RWPE2 (cell line): ENCODE measurements around the gene SPINT2.

Experiments
- ATAC-seq: fragments of 200-7000 bp; cut with Tn5 transposase; 3 replicates; pipeline ENCODE4 v1.9.1; 2021; ENCODE audit warnings: low read depth
- DNase-seq: peaks from one replicate; pipeline ENCODE4 v3.0.0-alpha.2; 2020; ENCODE audit warnings: low spot score
- H3K27ac ChIP-seq: fragments of 450-650 bp; 2 replicates; pipeline ENCODE4 v1.5.1; 2017; ENCODE audit warnings: mild to moderate bottlenecking; ENCODE audit not compliant: poor library complexity, severe bottlenecking
- H3K27me3 ChIP-seq: fragments of 250-450 bp; sonication (Bioruptor Pico); 2 replicates; pipeline ENCODE4 v1.5.1; 2021; ENCODE audit warnings: mild to moderate bottlenecking, moderate library complexity; ENCODE audit not compliant: insufficient read depth, poor library complexity, severe bottlenecking
- H3K36me3 ChIP-seq: fragments of 250-450 bp; sonication (Bioruptor Pico); 2 replicates; pipeline ENCODE4 v1.5.1; 2020; ENCODE audit warnings: low read depth, mild to moderate bottlenecking, moderate library complexity
- H3K4me1 ChIP-seq: fragments of 250-450 bp; sonication (Bioruptor Pico); 2 replicates; pipeline ENCODE4 v1.5.1; 2021; ENCODE audit warnings: mild to moderate bottlenecking, moderate library complexity; ENCODE audit not compliant: insufficient read depth, poor library complexity, severe bottlenecking
- H3K4me3 ChIP-seq: fragments of 250-450 bp; sonication (Bioruptor Pico); 2 replicates; pipeline ENCODE4 v1.5.1; 2021; ENCODE audit warnings: mild to moderate bottlenecking, moderate library complexity; ENCODE audit not compliant: severe bottlenecking
- H3K9me3 ChIP-seq: fragments of 250-450 bp; sonication (Bioruptor Pico); 2 replicates; pipeline ENCODE4 v1.5.1; 2021; ENCODE audit warnings: mild to moderate bottlenecking, moderate library complexity; ENCODE audit not compliant: severe bottlenecking
- CTCF ChIP-seq: fragments of 450-650 bp; IDR thresholded peaks from one replicate; pipeline ENCODE4 v1.5.1; 2017; ENCODE audit warnings: mild to moderate bottlenecking, moderate library complexity; ENCODE audit not compliant: poor library complexity, severe bottlenecking

The SPINT2 gene

GRCh38 chr19:38329651-38330050 is 65.3 kb downstream of the SPINT2 start:
- H3K27ac ChIP-seq: no peak overlapping the region
- TF ChIP-seq CTCF: no peak
- H3K36me3 ChIP-seq: peaks cover 35% of the 10 kb centered on the region
- ATAC-seq: no peak
- no peak overlapping the region for H3K4me3 ChIP-seq
- H3K27me3 ChIP-seq: no peaks in the 10 kb centered on the region
- H3K9me3 ChIP-seq: no peaks in the 10 kb centered on the region
- no peak for DNase-seq
- peaks cover under 1% of the 10 kb centered on the region for H3K4me1 ChIP-seq

- H3K9me3 ChIP-seq: no peaks in the 10 kb centered on the region
- H3K36me3 ChIP-seq: peaks cover 18% of the 10 kb centered on the region
- H3K4me1 ChIP-seq: no peaks in the 10 kb centered on the region
- ATAC-seq: no peak
- H3K4me3 ChIP-seq: no peak overlapping the region
- TF ChIP-seq CTCF: no peak
- DNase-seq: no peak
- H3K27ac ChIP-seq: no peak overlapping the region
- no peaks in the 10 kb centered on the region for H3K27me3 ChIP-seq
Observed at GRCh38 chr19:38331728-38332127, 67.4 kb downstream of the SPINT2 start.

GRCh38 chr19:38333245-38333644 is 68.9 kb downstream of the SPINT2 start:
- H3K27ac ChIP-seq: no peak overlapping the region
- TF ChIP-seq CTCF: no peak
- H3K36me3 ChIP-seq: peaks cover 4% of the 10 kb centered on the region
- no peaks in the 10 kb centered on the region for H3K4me1 ChIP-seq
- ATAC-seq: no peak
- H3K9me3 ChIP-seq: no peaks in the 10 kb centered on the region
- no peaks in the 10 kb centered on the region for H3K27me3 ChIP-seq
- DNase-seq: no peak
- no peak overlapping the region for H3K4me3 ChIP-seq

- peak overlapping the region; percentile 46 for H3K4me3 ChIP-seq
- H3K4me1 ChIP-seq: no peaks in the 10 kb centered on the region
- TF ChIP-seq CTCF: no peak
- ATAC-seq (peak; percentile 80), DNase-seq (peak; percentile 99)
- no peaks in the 10 kb centered on the region for H3K27me3 ChIP-seq
- H3K9me3 ChIP-seq: no peaks in the 10 kb centered on the region
- H3K36me3 ChIP-seq: no peaks in the 10 kb centered on the region
- H3K27ac ChIP-seq: peak overlapping the region; percentile 61
Observed at GRCh38 chr19:38335949-38336637, 71.7 kb downstream of the SPINT2 start.

GRCh38 chr19:38336638-38337359 is 72.4 kb downstream of the SPINT2 start:
- no peaks in the 10 kb centered on the region for H3K4me1 ChIP-seq
- H3K27me3 ChIP-seq: no peaks in the 10 kb centered on the region
- ATAC-seq (peak; percentile 59), DNase-seq (peak; percentile 95)
- H3K4me3 ChIP-seq: peak overlapping the region; percentile 46
- no peaks in the 10 kb centered on the region for H3K9me3 ChIP-seq
- TF ChIP-seq CTCF: no peak
- no peaks in the 10 kb centered on the region for H3K36me3 ChIP-seq
- peak overlapping the region; percentile 61 for H3K27ac ChIP-seq
